Kidney epithelial cell (primary cell): ENCODE results near the gene EFNA2. TPM values are rescaled to one million over a fixed set of nuclear protein-coding genes. Genes with fewer than 3 reads are reported as not detected.

Experiments used
- DNase-seq: peaks from one replicate; pipeline ENCODE4 v3.0.0-alpha.2; 2010; ENCODE audit warnings: low read depth
- H3K27me3 ChIP-seq: 2 replicates; pipeline ENCODE4 v1.6.0; 2011; ENCODE audit warnings: low read length; ENCODE audit not compliant: control insufficient read depth, insufficient read depth
- H3K36me3 ChIP-seq: 2 replicates; pipeline ENCODE4 v1.5.1; 2011; ENCODE audit warnings: low read length; ENCODE audit not compliant: control insufficient read depth, insufficient read depth
- H3K4me3 ChIP-seq: 2 replicates; pipeline ENCODE4 v1.5.1; 2011; ENCODE audit warnings: low read depth, mild to moderate bottlenecking, control low read depth, low read length
- total RNA-seq: library from RNA; depleted of rRNA; stranded (reverse); fragments of >200 nt; gene quantifications from 2 replicates; pipeline ENCODE4 v1.2.3, GENCODE V29; 2015
- TF ChIP-seq, protein P1 (sequence below): IDR thresholded peaks from 2 replicates; pipeline ENCODE4 v1.5.1; 2011; ENCODE audit warnings: mild to moderate bottlenecking, moderate library complexity, low read length, control low read depth, inconsistent platforms; ENCODE audit not compliant: insufficient read depth, poor library complexity, severe bottlenecking

EFNA2 gene
- total RNA-seq, 1 donor from 2014 or later = 5.3 TPM

DNA sequence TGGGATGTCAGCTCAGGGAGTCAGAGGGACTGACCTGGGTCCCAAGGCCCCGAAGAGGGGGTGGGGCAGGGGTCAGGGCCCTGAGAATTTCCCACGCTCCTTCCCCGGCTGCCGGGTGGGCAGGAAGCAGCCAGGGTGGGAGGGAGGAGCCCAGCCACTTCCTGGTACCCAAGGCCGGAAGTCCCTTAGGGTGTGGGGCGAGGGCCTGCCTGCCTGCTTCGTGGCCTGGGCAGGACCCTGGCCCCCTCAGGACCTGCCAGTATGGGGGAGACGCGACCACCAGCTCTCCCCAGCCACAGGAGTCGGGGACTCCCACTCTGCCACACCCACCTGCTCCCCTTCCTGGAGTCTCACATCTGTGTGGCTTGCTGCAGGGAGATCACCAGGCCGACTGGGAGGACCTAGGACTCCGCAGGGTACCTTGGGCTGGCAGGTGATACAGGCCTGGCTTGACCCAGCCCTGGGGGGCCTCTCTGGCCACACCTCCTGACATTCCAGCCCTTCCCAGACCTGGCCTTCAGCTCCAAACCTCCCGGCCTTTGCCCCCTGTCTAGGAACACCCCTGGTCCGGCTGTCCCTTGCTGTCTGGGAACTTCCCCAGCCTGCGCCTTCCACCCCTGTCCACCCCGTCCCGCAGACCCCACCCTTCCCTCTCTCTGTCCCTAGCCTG is 26.3 kb upstream of the EFNA2 start:
- TF ChIP-seq, protein P1, sequence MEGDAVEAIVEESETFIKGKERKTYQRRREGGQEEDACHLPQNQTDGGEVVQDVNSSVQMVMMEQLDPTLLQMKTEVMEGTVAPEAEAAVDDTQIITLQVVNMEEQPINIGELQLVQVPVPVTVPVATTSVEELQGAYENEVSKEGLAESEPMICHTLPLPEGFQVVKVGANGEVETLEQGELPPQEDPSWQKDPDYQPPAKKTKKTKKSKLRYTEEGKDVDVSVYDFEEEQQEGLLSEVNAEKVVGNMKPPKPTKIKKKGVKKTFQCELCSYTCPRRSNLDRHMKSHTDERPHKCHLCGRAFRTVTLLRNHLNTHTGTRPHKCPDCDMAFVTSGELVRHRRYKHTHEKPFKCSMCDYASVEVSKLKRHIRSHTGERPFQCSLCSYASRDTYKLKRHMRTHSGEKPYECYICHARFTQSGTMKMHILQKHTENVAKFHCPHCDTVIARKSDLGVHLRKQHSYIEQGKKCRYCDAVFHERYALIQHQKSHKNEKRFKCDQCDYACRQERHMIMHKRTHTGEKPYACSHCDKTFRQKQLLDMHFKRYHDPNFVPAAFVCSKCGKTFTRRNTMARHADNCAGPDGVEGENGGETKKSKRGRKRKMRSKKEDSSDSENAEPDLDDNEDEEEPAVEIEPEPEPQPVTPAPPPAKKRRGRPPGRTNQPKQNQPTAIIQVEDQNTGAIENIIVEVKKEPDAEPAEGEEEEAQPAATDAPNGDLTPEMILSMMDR = no peak
- H3K27me3 ChIP-seq = no peaks in the 10 kb centered on the region
- no peak overlapping the region for H3K4me3 ChIP-seq
- H3K36me3 ChIP-seq = peaks cover 6% of the 10 kb centered on the region
- DNase-seq = no peak

DNA sequence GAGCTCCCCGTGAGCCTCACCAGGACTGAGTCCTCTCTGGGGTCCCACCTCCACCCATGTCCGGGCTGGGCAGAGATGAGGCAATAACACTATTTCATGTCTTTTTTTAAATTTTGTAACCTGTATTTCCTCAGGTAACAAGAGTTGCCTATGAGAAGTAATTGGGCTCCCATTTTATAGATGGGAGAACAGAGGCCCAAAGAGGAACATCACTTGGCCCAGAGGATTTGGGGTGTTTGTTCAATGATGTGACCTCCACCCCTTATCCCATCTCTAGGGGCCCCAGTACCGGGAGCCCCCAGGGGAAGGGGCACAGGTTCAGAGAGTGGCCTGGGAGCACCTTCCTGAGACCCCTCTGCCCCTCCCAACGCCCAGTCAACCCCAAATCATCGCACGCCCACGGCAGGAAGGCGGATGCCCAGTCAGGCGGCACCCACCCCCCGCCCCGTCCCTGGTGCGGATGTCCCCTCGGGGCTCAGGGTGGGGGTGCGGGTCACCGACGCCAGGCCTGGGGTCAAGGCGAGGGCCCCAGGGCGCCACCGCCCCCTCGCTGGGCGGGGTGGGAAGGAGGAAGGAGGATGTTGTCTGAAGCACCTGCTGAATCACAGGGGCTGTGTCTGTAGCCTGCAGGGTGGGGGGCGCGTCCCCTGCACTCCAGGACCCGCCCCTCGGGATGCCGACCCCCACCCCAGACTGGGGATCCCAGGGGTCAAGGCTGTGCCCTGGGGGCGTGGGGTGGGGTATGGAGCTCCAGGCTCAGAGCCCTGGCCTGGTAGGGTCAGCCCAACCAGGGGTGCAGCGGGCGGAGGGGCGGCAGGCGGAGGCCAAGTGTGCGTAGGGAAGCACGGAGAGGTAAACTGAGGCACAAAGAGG is 25.6 kb upstream of the EFNA2 start:
- H3K27me3 ChIP-seq = no peaks in the 10 kb centered on the region
- TF ChIP-seq, protein P1 = no peak
- DNase-seq = no peak
- H3K36me3 ChIP-seq = peaks cover 3% of the 10 kb centered on the region
- peak overlapping the region; percentile 17 for H3K4me3 ChIP-seq

DNA sequence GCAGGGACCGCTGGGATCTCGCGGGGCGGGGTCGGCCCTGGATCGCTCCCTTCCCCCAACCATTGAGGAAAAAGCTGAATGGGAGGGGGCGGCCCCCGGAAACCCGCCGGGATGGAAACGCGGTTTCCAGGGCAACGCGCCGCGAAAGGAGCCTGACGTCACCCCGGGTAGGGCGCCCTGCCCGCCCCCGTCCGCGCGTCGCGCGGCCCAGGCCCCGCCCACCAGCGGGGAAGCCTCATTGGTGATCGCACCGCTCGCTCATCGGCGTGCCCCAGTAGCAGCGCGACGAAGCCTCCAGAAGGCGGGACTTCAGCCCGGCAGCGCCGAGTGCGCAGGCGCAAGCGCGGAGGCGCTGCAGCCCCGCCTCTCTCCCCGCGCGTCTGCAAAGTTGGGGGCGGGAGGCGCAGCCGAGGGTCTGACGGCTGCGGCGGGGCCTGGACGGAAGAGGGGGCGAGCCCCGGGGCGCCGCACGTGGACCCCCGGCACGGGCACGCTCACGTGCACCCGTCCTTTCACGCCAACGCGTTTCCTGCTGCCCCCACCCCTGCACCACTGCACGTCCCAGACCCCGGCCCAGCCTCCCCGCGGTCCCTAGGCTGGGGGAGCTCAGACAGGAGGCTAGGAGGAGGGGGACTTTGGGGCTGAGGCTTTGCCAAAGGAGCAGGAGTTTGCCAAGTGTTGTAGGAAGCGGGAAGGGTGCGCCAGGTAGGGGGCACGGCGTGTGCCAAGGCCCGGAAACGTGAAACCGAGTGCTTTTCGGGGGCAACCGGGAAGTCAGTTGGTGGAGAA is 24.7 kb upstream of the EFNA2 start:
- peak overlapping the region; percentile 76 for H3K4me3 ChIP-seq
- H3K27me3 ChIP-seq = no peaks in the 10 kb centered on the region
- no peak for DNase-seq
- H3K36me3 ChIP-seq = peaks cover 1% of the 10 kb centered on the region
- TF ChIP-seq, protein P1 = no peak

DNA sequence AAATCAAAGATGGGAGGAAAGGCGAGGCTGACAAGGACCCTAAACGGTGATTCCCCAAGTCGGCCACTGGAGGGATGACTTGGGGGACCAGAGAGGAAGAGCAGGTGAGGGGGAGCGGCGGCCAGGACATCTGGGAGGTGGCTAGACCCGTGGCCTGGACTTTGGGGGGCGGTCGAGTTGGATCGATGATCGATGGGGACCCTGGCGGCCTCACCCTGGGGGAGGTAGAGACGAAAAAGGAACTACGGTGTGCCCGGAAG is 24.2 kb upstream of the EFNA2 start:
- peak overlapping the region; percentile 76 for H3K4me3 ChIP-seq
- H3K27me3 ChIP-seq = no peaks in the 10 kb centered on the region
- H3K36me3 ChIP-seq = peaks cover 1% of the 10 kb centered on the region
- DNase-seq = no peak
- TF ChIP-seq, protein P1 = peak; percentile 19

DNA sequence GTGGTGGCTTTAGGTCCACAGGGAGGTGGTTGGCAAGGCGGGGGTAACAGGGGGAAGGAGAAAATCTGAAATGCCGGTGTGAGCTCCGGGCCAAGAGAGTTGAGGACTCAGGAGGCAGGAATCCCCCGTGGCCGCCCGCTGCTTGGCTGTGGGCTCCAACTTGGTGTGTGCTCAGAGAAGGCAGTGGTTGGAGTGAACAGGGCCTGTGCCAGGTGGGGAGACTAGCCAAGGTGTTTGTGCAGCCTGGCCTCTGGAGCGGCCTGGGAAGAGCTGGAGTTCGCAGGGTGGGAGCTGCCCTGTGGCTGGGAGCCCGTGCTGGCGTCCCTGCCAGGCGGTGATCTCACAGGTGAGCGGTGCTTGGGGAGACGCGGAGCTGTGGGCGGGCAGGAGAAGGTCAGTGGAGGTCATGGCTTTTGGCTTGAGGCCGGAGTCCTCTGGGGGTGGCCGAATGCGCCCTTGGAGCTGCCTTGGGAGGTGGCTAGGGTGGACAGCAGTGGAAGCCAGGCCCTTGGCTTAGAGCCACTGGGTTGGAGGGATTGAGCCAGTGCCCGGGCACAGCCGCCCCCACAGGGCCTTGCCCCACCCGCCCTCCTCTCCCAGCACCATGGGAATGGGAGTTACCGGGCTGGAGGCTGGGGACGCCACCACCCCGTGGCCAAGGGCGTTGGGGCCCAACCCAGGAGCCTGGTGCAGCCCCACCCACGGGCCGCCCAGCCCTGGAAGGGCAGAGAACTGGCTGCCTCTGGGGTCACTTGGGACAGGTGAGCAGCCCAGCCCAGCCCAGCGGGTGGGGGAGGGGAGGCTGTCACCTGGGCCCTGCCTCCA is 23.7 kb upstream of the EFNA2 start:
- Histone ChIP-seq H3K36me3 (no peaks in the 10 kb centered on the region), H3K27me3 (no peaks in the 10 kb centered on the region), H3K4me3 (peak overlapping the region; percentile 76)
- DNase-seq = no peak
- TF ChIP-seq, protein P1 = no peak
